DMS53 (cell line): ENCODE results near the gene BRCA2.

ENCODE experiments used
- DNase-seq: peaks from one replicate; lab custom pipeline; 2025; lab: John Stamatoyannopoulos, UW

BRCA2 gene, protein sequence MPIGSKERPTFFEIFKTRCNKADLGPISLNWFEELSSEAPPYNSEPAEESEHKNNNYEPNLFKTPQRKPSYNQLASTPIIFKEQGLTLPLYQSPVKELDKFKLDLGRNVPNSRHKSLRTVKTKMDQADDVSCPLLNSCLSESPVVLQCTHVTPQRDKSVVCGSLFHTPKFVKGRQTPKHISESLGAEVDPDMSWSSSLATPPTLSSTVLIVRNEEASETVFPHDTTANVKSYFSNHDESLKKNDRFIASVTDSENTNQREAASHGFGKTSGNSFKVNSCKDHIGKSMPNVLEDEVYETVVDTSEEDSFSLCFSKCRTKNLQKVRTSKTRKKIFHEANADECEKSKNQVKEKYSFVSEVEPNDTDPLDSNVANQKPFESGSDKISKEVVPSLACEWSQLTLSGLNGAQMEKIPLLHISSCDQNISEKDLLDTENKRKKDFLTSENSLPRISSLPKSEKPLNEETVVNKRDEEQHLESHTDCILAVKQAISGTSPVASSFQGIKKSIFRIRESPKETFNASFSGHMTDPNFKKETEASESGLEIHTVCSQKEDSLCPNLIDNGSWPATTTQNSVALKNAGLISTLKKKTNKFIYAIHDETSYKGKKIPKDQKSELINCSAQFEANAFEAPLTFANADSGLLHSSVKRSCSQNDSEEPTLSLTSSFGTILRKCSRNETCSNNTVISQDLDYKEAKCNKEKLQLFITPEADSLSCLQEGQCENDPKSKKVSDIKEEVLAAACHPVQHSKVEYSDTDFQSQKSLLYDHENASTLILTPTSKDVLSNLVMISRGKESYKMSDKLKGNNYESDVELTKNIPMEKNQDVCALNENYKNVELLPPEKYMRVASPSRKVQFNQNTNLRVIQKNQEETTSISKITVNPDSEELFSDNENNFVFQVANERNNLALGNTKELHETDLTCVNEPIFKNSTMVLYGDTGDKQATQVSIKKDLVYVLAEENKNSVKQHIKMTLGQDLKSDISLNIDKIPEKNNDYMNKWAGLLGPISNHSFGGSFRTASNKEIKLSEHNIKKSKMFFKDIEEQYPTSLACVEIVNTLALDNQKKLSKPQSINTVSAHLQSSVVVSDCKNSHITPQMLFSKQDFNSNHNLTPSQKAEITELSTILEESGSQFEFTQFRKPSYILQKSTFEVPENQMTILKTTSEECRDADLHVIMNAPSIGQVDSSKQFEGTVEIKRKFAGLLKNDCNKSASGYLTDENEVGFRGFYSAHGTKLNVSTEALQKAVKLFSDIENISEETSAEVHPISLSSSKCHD (N-terminal part only)

GRCh38 chr13:32315238-32316027, at the start of gene BRCA2, which contains the start of gene ZAR1L:
Gene BRCA2, plus strand, starts transcription at chr13:32315508. Its CDS starts 953 bp downstream, at chr13:32316461.
Gene ZAR1L, minus strand, starts transcription at chr13:32315363. Its CDS starts 3,438 bp downstream, at chr13:32311925.
- peak; percentile 97 for DNase-seq

DNA sequence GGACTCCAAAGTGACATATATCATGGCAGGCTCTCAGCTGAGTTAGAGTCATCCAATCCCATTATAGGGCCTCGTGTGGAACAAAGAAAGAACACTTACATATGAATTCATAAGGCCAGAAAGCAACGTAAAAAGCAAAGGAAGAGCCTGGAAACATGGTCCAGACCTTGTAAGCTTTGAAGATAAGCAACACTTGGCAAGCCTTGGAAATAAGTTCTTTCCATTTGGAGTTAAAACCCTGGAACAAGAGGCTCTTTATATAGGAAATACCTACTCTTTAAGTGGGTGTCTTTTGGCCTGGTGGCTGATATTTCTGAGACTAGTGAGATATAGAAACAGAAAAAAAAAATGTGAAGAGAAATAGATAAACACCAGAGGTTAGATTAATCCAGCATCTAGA, 49.6 kb upstream of the BRCA2 start:
- no peak for DNase-seq

- no peak for DNase-seq
Observed at GRCh38 chr13:32266130-32266529, 49.2 kb upstream of the BRCA2 start.

DNA sequence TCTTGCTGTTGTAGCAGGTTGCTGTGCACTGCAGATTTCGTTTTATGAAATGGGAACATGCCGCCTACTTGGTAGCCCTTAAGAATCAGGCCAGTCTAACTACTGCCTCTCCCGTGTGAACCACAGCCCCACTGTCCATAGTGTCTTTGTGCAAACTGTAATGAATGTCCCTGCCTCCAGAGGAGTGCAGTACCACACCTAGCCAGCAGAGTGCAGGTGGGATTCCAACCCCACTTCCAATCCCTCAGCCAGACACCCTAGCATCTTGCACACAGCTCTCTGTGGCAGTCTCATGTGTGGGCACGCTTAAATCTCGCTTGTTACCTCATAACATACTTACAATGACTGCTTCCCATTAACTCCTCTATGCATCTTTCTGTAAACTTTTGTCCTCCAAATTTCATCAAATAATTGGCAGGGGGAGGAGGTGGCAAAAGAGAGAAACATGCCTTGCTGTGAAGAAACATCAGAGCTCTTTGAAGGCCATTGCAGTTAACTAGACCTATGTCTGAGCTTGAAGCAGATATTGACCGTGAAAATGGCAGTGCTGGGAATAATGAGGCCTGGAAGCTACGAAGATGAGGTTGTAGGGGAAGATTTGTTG, 47.4 kb upstream of the BRCA2 start:
- peak; percentile 77 for DNase-seq

DNA sequence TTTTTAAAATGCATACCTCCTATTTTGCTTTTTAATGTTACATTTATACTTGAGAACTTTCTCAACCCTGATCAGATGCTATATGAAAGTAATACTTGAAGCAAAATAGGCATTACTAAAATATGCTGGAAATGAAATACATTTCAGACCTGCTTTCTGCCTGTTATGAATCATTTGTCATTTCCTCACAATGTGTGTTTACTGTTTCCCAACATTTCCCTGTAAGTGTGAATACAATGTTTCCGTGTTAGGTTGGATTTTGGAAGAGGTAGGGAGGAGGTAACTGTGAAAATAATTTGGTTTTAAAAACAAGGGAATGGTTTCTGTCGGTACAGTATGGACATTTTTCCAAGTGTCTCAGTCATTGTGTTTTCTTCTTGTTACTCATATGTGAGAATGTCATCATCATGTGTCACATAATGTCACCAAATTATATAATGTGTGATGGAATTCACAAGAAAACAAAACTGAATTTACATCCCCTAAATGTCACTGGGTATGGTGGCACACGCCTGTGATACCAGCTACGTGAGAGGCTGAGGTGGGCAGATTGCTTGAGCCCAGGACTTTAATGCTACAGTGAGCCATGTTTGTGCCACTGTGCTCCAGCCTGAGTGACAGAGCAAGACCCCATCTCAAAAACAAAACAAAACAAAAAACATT, 43.2 kb upstream of the BRCA2 start:
- DNase-seq: no peak

GRCh38 chr13:32277839-32278238, 37.5 kb upstream of the BRCA2 start:
- no peak for DNase-seq

GRCh38 chr13:32278426-32278825, 36.9 kb upstream of the BRCA2 start:
- no peak for DNase-seq

- DNase-seq: no peak
Observed at GRCh38 chr13:32281096-32281495, 34.2 kb upstream of the BRCA2 start.

DNA sequence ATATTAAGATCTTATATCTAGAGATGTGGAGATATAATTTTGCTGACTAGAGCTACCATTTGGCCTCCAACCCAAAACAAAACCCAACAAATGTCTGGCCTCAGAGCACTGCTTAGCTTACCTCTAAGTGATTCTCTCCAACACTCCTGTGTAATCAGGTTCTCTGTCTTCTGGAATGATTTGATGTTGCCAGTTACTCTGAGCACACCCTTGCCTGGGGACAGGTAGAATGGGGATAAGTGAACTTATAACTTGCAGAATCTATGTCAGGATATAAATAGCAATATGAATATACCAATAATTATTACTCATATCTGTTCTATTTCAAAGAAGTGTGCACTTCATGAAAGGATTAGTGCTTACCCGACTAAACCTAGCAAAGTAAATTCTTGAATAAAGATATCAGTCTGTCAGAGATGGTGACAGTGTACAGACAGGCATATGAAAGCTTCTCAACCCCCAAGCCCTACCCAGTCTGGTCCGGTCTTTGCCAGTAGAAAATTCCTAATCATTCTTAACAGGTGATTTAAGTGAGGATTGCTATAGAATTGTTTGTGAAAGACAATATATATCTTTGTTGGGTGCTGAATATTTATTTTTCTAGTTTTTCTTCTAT, 33.1 kb upstream of the BRCA2 start:
- no peak for DNase-seq

GRCh38 chr13:32284927-32285632, 30.2 kb upstream of the BRCA2 start:
- DNase-seq: no peak

DNA sequence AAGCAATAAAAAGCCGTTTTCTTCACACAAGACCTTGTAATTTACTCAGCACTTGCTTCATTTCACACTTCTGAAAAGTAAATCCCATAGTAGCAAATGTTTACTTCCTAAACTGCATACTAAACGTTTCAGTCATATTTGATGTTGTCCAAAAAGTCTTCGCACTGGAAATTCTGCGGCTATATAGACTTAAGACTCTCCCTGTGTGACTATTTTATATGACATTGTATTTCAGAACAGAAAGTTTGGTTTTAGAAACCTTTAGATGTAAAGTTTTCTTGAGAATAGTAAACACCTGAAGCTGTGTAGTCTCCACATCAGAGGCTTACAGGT, 29.7 kb upstream of the BRCA2 start:
- DNase-seq: no peak

- no peak for DNase-seq
Observed at GRCh38 chr13:32297206-32297605, 18.1 kb upstream of the BRCA2 start.

- no peak for DNase-seq
Observed at GRCh38 chr13:32298695-32299094, 16.6 kb upstream of the BRCA2 start.

GRCh38 chr13:32299893-32300292, 15.4 kb upstream of the BRCA2 start:
- DNase-seq: no peak

GRCh38 chr13:32300406-32300805, 14.9 kb upstream of the BRCA2 start:
- DNase-seq: no peak

DNA sequence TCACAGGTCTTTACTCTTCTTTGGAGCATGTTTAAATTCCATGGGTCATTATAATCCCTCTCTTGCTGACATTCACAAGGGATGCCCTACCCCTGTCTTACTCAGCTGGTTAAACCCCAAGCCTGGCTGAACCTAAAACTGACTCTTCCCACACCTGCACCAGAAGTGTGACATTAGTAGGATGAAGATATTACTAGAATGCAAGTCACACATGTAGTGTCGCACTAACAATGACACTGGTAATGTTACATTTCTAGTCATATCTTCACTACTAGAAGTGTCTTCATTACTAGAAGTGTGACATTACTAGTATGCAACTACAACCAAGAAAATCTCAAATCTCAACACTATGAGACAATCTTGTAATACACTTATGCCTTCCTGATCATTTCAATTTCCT, 14.4 kb upstream of the BRCA2 start:
- no peak for DNase-seq

DNA sequence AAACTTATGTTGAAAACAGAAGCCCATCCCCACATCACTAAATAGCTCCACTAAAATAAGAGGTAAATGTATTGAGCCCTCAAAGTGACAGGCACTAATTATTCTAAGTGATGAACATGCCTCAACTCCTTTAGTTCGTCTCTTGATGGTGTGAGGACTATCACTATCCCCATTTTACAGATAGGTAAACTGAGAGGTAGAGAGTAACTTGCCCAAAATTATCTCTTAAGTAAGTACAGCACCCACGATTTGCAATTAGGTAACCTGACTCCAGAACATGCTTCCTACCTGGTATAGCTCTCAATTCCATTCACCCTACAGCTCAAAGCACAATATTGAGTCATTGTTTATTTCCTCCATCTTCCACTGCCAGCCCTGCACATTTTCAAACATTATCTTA, 12.8 kb upstream of the BRCA2 start:
- DNase-seq: no peak

DNA sequence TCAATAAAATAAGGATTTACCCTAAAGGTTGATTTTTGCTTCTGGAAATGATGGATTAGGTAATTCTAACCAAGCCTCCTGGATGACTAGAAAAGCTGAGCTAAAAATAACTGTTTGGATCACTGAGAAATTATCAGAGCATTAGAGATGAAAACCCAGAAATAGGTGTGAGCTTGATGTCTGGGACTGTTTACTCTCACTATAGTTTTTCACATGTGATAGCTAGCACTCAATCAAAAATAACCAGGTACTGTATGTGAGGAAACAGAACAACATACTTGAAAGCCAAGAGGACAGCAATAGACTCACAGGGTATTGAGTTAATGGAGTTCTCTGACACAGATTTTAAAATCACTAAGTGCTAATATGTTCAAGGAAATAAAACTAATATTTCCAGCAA, 9.7 kb upstream of the BRCA2 start:
- DNase-seq: no peak
